Testis (tissue), 3 donors: ENCODE data around the gene KLHDC10. TPM values are rescaled to one million over a fixed set of nuclear protein-coding genes. Genes with fewer than 3 reads are reported as not detected.

Experiments
- DNase-seq: peaks from one replicate; pipeline ENCODE4 v3.0.0-alpha.2; 2019
- H3K27ac ChIP-seq, 2 donors: fragments of 200-600 bp; sonication (generic); one replicate each; pipeline ENCODE4 v1.5.1; 2019
- H3K27me3 ChIP-seq: fragments of 200-600 bp; sonication (generic); one replicate; pipeline ENCODE4 v1.5.1; 2019
- H3K36me3 ChIP-seq: fragments of 200-600 bp; sonication (generic); one replicate; pipeline ENCODE4 v1.5.1; 2017; ENCODE audit warnings: low read depth; ENCODE audit errors: missing control alignments
- H3K4me1 ChIP-seq: fragments of 200-600 bp; sonication (generic); one replicate; pipeline ENCODE4 v1.5.1; 2019
- H3K4me3 ChIP-seq, 2 donors: fragments of 200-600 bp; sonication (generic); one replicate each; pipeline ENCODE4 v1.5.1; 2017 to 2019
- H3K9me3 ChIP-seq: fragments of 200-600 bp; sonication (generic); one replicate; pipeline ENCODE4 v1.5.1; 2017
- CTCF ChIP-seq, 3 experiments: fragments of 450-650 bp in 2 of 3; fragments of 200-600 bp in 1 of 3; sonication (generic) in 1 of 3; IDR thresholded peaks; one replicate each; pipeline ENCODE4 v1.5.1; 2016 to 2019; ENCODE audit warnings: antibody characterized with exemption in 3 of 3, mild to moderate bottlenecking in 2 of 3, moderate library complexity in 1 of 3
- POLR2A ChIP-seq: fragments of 450-650 bp; IDR thresholded peaks from one replicate; pipeline ENCODE4 v1.6.1; 2017; ENCODE audit warnings: antibody characterized with exemption, mild to moderate bottlenecking, moderate library complexity
- WGBS, 2 donors: methylation state at CpG; one replicate each; pipeline ENCODE4 v1.1.5; 2018; 5-methylcytosine and 5-hydroxymethylcytosine counted together
- intact Hi-C: fragments of 100-400 bp; cut with DNase I; formaldehyde crosslinking; loops from one replicate; pipeline ENCODE4 v1.15.1; 2023; ENCODE audit warnings: low total_unique reads
- polyA plus RNA-seq: library from polyadenylated mRNA; stranded (reverse); fragments of 350-450 nt; fragmentation: Illumina TruSeq; extraction: RNeasy Lipid Tissue Mini Kit (QIAGEN cat#74804); gene quantifications from one replicate; pipeline ENCODE4 v1.2.3, GENCODE V29; 2014; ENCODE audit warnings: low read depth, low replicate concordance; ENCODE audit not compliant: insufficient read depth
- total RNA-seq, 2 donors: library from RNA; depleted of rRNA; stranded (reverse); fragments of >200 nt; gene quantifications; one replicate each; pipeline ENCODE4 v1.2.3, GENCODE V29; 2016

KLHDC10 gene
- total and polyA plus RNA-seq, 3 donors from 2014 or later: 38.4 to 122 (median 44.3) TPM

GRCh38 chr7:130135208-130136205, 65.2 kb downstream of the KLHDC10 start:
- intact Hi-C loops: no loop called here
- Histone ChIP-seq H3K36me3 (no peaks in the 10 kb centered on the region), H3K4me3 (no peak overlapping the region), H3K9me3 (no peaks in the 10 kb centered on the region), H3K27me3 (no peaks in the 10 kb centered on the region), H3K4me1 (no peaks in the 10 kb centered on the region), H3K27ac (no peak overlapping the region)
- no peak for TF ChIP-seq POLR2A
- no peak for TF ChIP-seq CTCF (IDR thresholded peaks at IDR 0.05)
- DNase-seq: no peak
- WGBS, 2 donors: 94% methylated on average over 10 of the region's 10 CpGs

GRCh38 chr7:130136579-130137167, 66.3 kb downstream of the KLHDC10 start:
- H3K4me1 ChIP-seq: peaks cover 10% of the 10 kb centered on the region
- no peak for DNase-seq
- H3K36me3 ChIP-seq: no peaks in the 10 kb centered on the region
- no peak for TF ChIP-seq POLR2A
- no peak overlapping the region for H3K4me3 ChIP-seq
- intact Hi-C loops: no loop called here
- H3K27me3 ChIP-seq: no peaks in the 10 kb centered on the region
- no peaks in the 10 kb centered on the region for H3K9me3 ChIP-seq
- no peak overlapping the region for H3K27ac ChIP-seq
- whole genome bisulfite sequencing, 2 donors: 100% methylated on average over 1 of the region's 1 CpG

- no peak overlapping the region for H3K4me3 ChIP-seq
- 95 to 98% methylated on average over 4 of the region's 4 CpGs for WGBS, 2 donors
- H3K27me3 ChIP-seq: no peaks in the 10 kb centered on the region
- H3K27ac ChIP-seq: no peak overlapping the region
- DNase-seq: no peak
- H3K9me3 ChIP-seq: no peaks in the 10 kb centered on the region
- peaks cover 15% of the 10 kb centered on the region for H3K4me1 ChIP-seq
- TF ChIP-seq POLR2A: no peak
- TF ChIP-seq CTCF (IDR thresholded peaks at IDR 0.05): no peak
- intact Hi-C loops: no loop called here
- H3K36me3 ChIP-seq: no peaks in the 10 kb centered on the region
Observed at GRCh38 chr7:130137207-130137606, 66.9 kb downstream of the KLHDC10 start.

GRCh38 chr7:130139193-130139960, 69.0 kb downstream of the KLHDC10 start:
- intact Hi-C loops: no loop called here
- TF ChIP-seq CTCF (IDR thresholded peaks at IDR 0.05): no peak
- TF ChIP-seq POLR2A: no peak
- 90 to 96% methylated on average over 2 of the region's 2 CpGs for WGBS, 2 donors
- H3K9me3 ChIP-seq: no peaks in the 10 kb centered on the region
- peaks cover 16% of the 10 kb centered on the region for H3K4me1 ChIP-seq
- no peak overlapping the region for H3K4me3 ChIP-seq
- no peak for DNase-seq
- H3K27me3 ChIP-seq: no peaks in the 10 kb centered on the region
- no peak overlapping the region for H3K27ac ChIP-seq
- no peaks in the 10 kb centered on the region for H3K36me3 ChIP-seq
